HT1080 (cell line): ENCODE measurements around the gene ULBP2. TPM values are rescaled to one million over a fixed set of nuclear protein-coding genes. Genes with fewer than 3 reads are reported as not detected.

Experiments used
- total RNA-seq: library from RNA; depleted of rRNA; stranded (reverse); fragments of >200 nt; shearing (Covaris generic); gene quantifications from 2 replicates; pipeline ENCODE4 v1.2.3, GENCODE V29; 2014; rRNA removed

ULBP2 gene
- total RNA-seq, 1 experiment from 2014 or later = 11.6 TPM

Other genes starting within 250 kb of the ULBP2 start
- 15.0 and 17.9 TPM in 2 replicates for gene LATS1, start 223.9 kb upstream of the ULBP2 start, total RNA-seq
- 42.5 and 49.7 TPM in 2 replicates for gene NUP43, start 195.5 kb upstream of the ULBP2 start, total RNA-seq
- gene PCMT1, start 192.3 kb upstream of the ULBP2 start, total RNA-seq = 132 and 158 TPM in 2 replicates
- gene LRP11, start 77.7 kb upstream of the ULBP2 start, total RNA-seq = 17.4 and 17.7 TPM in 2 replicates
- gene RAET1E, start 43.9 kb upstream of the ULBP2 start, total RNA-seq = 11.3 and 14.6 TPM in 2 replicates
- gene RAET1G, start 18.9 kb upstream of the ULBP2 start, total RNA-seq = 1.6 and 2.4 TPM in 2 replicates
- gene ULBP1, start 21.9 kb downstream of the ULBP2 start, total RNA-seq = not detected in 2 replicates
- gene RAET1L, start 83.5 kb downstream of the ULBP2 start, total RNA-seq = not detected in 2 replicates
- 14.1 and 18.3 TPM in 2 replicates for gene ULBP3, start 127.1 kb downstream of the ULBP2 start, total RNA-seq
- gene PPP1R14C, start 201.0 kb downstream of the ULBP2 start, total RNA-seq = 0.66 and 0.80 TPM in 2 replicates